Measurements from ENCODE around the gene POSTN. TPM values are rescaled to one million over a fixed set of nuclear protein-coding genes. Genes with fewer than 3 reads are reported as not detected.

The POSTN gene
- total RNA-seq, 1 experiment from 2014 or later: not detected

DNA sequence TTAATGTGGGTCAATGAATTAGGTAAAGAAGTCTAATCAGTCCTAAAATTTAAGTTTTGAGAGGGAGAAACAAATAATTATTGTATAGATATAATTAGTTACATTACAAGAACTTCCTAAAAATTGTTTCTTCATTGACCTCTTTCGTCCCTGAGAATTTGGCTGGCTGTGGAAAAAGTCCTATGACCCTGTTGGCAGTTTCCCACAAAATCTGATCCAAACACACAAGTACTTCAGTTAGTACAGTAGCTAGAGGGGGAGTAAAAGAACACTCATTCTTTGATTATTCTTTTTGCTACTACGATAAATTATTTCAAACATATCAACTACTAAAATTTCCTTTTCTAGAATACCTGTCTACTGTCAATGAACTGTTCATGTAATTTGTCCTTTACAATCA is 11.3 kb downstream of the POSTN start:
- TF ChIP-seq, protein P1, sequence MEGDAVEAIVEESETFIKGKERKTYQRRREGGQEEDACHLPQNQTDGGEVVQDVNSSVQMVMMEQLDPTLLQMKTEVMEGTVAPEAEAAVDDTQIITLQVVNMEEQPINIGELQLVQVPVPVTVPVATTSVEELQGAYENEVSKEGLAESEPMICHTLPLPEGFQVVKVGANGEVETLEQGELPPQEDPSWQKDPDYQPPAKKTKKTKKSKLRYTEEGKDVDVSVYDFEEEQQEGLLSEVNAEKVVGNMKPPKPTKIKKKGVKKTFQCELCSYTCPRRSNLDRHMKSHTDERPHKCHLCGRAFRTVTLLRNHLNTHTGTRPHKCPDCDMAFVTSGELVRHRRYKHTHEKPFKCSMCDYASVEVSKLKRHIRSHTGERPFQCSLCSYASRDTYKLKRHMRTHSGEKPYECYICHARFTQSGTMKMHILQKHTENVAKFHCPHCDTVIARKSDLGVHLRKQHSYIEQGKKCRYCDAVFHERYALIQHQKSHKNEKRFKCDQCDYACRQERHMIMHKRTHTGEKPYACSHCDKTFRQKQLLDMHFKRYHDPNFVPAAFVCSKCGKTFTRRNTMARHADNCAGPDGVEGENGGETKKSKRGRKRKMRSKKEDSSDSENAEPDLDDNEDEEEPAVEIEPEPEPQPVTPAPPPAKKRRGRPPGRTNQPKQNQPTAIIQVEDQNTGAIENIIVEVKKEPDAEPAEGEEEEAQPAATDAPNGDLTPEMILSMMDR (conservative IDR thresholded peaks at IDR 0.05): no peak
- TF ChIP-seq EZH2 (IDR thresholded peaks at IDR 0.05; ENCODE audit: low read depth): no peak
- no peaks in the 10 kb centered on the region; the same call in 1 of the 2 replicates for H3K9me2 ChIP-seq (ENCODE audit: insufficient read depth)
- no peak for DNase-seq
- H2AFZ ChIP-seq: no peak overlapping the region
- no peak overlapping the region for H3K4me2 ChIP-seq
- H3K27me3 ChIP-seq (ENCODE audit: insufficient read depth, low read depth): no peaks in the 10 kb centered on the region
- intact Hi-C loops (cut with micrococcal nuclease; ENCODE audit: unreplicated experiment): no loop called here
- H3K9me3 ChIP-seq (ENCODE audit: insufficient read depth, low read depth): peaks cover 2% of the 10 kb centered on the region; the same call in 1 of the 2 replicates
- H4K20me1 ChIP-seq (ENCODE audit: insufficient read depth): no peaks in the 10 kb centered on the region
- BruUV-seq (replicated peaks): no TSS peak
- H3K79me2 ChIP-seq (ENCODE audit: low read depth): no peaks in the 10 kb centered on the region
- H3K4me3 ChIP-seq: no peak overlapping the region
- no peak overlapping the region for H3K27ac ChIP-seq
- POLR2A ChIA-PET (ENCODE audit: unreplicated experiment): no interaction called here
- H3F3A ChIP-seq (ENCODE audit: insufficient read depth, low read depth): no peaks in the 10 kb centered on the region
- no peaks in the 10 kb centered on the region for H3K36me3 ChIP-seq (ENCODE audit: low read depth)
- CTCF ChIA-PET: no interaction called here
- H3K4me1 ChIP-seq (replicated peaks; ENCODE audit: insufficient read depth): no peaks in the 10 kb centered on the region

DNA sequence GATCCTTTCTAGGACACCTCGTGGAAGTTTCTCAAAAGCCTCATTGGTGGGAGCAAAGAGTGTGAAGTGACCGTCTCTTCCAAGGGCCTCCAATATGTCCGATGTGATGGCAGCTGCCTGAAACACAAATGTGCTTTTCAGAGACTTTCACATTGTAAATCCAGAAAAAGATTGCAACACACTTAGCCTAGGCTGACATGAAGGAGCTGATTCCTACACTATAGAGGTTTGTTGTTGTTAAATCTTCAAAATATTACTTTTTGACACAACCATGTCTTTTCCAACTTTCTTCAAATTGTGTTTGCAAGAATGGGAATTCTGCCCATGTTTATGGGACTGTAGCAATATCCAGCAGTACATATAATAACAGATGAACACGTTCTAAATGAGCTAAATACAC is 12.4 kb downstream of the POSTN start:
- Histone ChIP-seq H3K9me2 (ENCODE audit: insufficient read depth) (no peaks in the 10 kb centered on the region; the same call in 1 of the 2 replicates), H3K4me1 (replicated peaks; ENCODE audit: insufficient read depth) (no peaks in the 10 kb centered on the region), H3K4me3 (no peak overlapping the region), H3K36me3 (ENCODE audit: low read depth) (no peaks in the 10 kb centered on the region), H2AFZ (no peak overlapping the region), H4K20me1 (ENCODE audit: insufficient read depth) (no peaks in the 10 kb centered on the region), H3K27ac (no peak overlapping the region), H3K4me2 (no peak overlapping the region), H3F3A (ENCODE audit: insufficient read depth, low read depth) (no peaks in the 10 kb centered on the region), H3K9me3 (ENCODE audit: insufficient read depth, low read depth) (peaks cover 2% of the 10 kb centered on the region; the same call in 1 of the 2 replicates), H3K27me3 (ENCODE audit: insufficient read depth, low read depth) (no peaks in the 10 kb centered on the region), H3K79me2 (ENCODE audit: low read depth) (no peaks in the 10 kb centered on the region)
- CTCF ChIA-PET: no interaction called here
- POLR2A ChIA-PET (ENCODE audit: unreplicated experiment): no interaction called here
- no peak for DNase-seq
- no TSS peak for BruUV-seq (replicated peaks)
- no peak for TF ChIP-seq EZH2 (IDR thresholded peaks at IDR 0.05; ENCODE audit: low read depth)
- TF ChIP-seq, protein P1 (conservative IDR thresholded peaks at IDR 0.05): no peak
- intact Hi-C loops (cut with micrococcal nuclease; ENCODE audit: unreplicated experiment): no loop called here

DNA sequence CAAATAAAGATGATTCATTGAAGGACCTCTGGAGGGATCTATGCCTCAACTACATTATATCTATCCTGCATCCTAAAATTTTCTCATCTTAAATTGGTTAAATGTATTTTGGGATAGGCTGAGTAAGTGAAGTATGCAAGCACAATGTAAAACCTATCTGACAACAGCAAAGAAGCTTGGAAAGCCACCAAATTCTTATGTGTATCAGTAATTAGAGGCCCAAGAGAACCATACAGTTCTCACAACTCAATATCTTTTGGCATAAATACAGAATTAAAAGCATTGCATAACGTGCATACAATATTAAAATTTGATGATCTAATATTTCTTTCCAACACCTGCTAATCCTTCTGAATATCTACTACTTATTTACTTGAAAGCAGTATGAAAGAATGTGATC is 13.0 kb downstream of the POSTN start:
- Histone ChIP-seq H3K27ac (no peak overlapping the region), H3K4me2 (no peak overlapping the region), H3K4me1 (replicated peaks; ENCODE audit: insufficient read depth) (no peaks in the 10 kb centered on the region), H4K20me1 (ENCODE audit: insufficient read depth) (no peaks in the 10 kb centered on the region), H3K9me3 (ENCODE audit: insufficient read depth, low read depth) (peaks cover 2% of the 10 kb centered on the region; the same call in 1 of the 2 replicates), H3K79me2 (ENCODE audit: low read depth) (no peaks in the 10 kb centered on the region), H2AFZ (no peak overlapping the region), H3K27me3 (ENCODE audit: insufficient read depth, low read depth) (no peaks in the 10 kb centered on the region), H3K36me3 (ENCODE audit: low read depth) (no peaks in the 10 kb centered on the region), H3F3A (ENCODE audit: insufficient read depth, low read depth) (no peaks in the 10 kb centered on the region), H3K9me2 (ENCODE audit: insufficient read depth) (no peaks in the 10 kb centered on the region; the same call in 1 of the 2 replicates), H3K4me3 (no peak overlapping the region)
- DNase-seq: no peak
- ChIA-PET POLR2A (ENCODE audit: unreplicated experiment) (no interaction called here), CTCF (no interaction called here)
- BruUV-seq (replicated peaks): no TSS peak
- intact Hi-C loops (cut with micrococcal nuclease; ENCODE audit: unreplicated experiment): no loop called here
- TF ChIP-seq EZH2 (IDR thresholded peaks at IDR 0.05; ENCODE audit: low read depth): no peak
- TF ChIP-seq, protein P1 (conservative IDR thresholded peaks at IDR 0.05): no peak

Data from PC-9 (cell line).